H1 (cell line): ENCODE data around the gene GALNTL6. TPM values are rescaled to one million over a fixed set of nuclear protein-coding genes. Genes with fewer than 3 reads are reported as not detected.

ENCODE experiments used
- CTCF ChIA-PET: fragments of 300-600 bp; sonication (Branson Sonifier 250); formaldehyde crosslinking; loops from one replicate; lab custom pipeline; 2021; ENCODE audit not compliant: partially characterized antibody; lab: Charles Lee
- POLR2A ChIA-PET: fragments of 300-600 bp; sonication (Branson Sonifier 250); formaldehyde crosslinking; loops from one replicate; lab custom pipeline; 2021; ENCODE audit warnings: inconsistent platforms; ENCODE audit not compliant: partially characterized antibody; lab: Charles Lee
- DNase-seq, 2 experiments: peaks; one replicate each; pipeline versions ENCODE4 v3.0.0 to v3.0.0-alpha.2; 2010 to 2022; ENCODE audit warnings: low spot score in 2 of 2, low read depth in 1 of 2, mixed read lengths in 1 of 2
- FAIRE-seq: peaks from 2 replicates; lab custom pipeline; 2011; peaks lifted over from hg19 to GRCh38; lab: Jason Lieb, UNC
- H2AFZ ChIP-seq: 2 replicates; pipeline ENCODE4 v1.8.1; 2012; ENCODE audit warnings: low read length, inconsistent platforms
- H2AK5ac ChIP-seq: 2 replicates; pipeline ENCODE4 v1.6.1; 2013; ENCODE audit warnings: low read depth, low read length
- H2BK120ac ChIP-seq: replicated peaks from 2 replicates; pipeline ENCODE3; 2013; ENCODE audit warnings: low read depth, low read length, inconsistent platforms
- H2BK12ac ChIP-seq: 2 replicates; pipeline ENCODE4 v1.6.1; 2013; ENCODE audit warnings: low read depth, low read length
- H2BK15ac ChIP-seq: 2 replicates; pipeline ENCODE4 v1.6.1; 2013; ENCODE audit warnings: low read length
- H2BK20ac ChIP-seq: 2 replicates; pipeline ENCODE4 v1.6.1; 2013; ENCODE audit warnings: low read length
- H2BK5ac ChIP-seq: 2 replicates; pipeline ENCODE4 v1.6.1; 2013; ENCODE audit warnings: low read depth, low read length
- H3K14ac ChIP-seq: 2 replicates; pipeline ENCODE4 v1.6.1; 2013; ENCODE audit warnings: inconsistent platforms; ENCODE audit not compliant: insufficient read length
- H3K18ac ChIP-seq: 2 replicates; pipeline ENCODE4 v1.6.1; 2013; ENCODE audit warnings: low read length; ENCODE audit errors: extremely low read depth
- H3K23ac ChIP-seq: 2 replicates; pipeline ENCODE4 v1.6.1; 2013; ENCODE audit warnings: inconsistent platforms; ENCODE audit not compliant: insufficient read length
- H3K23me2 ChIP-seq: 2 replicates; pipeline ENCODE4 v1.6.1; 2013; ENCODE audit warnings: low read depth, low read length
- H3K27ac ChIP-seq: 2 replicates; pipeline ENCODE4 v1.6.1; 2011; ENCODE audit warnings: low read depth, low read length, inconsistent platforms
- H3K27me3 ChIP-seq, 4 experiments: replicated peaks in 1 of 4; 1 replicate in 1 of 4; 2 replicates in 3 of 4; pipeline versions ENCODE4 v1.6.1 to v1.8.1; 2011 to 2013; ENCODE audit warnings: low read length in 3 of 4, mild to moderate bottlenecking in 3 of 4, inconsistent platforms in 2 of 4, mixed read lengths in 2 of 4, moderate library complexity in 1 of 4; ENCODE audit not compliant: control insufficient read depth in 3 of 4, insufficient read depth in 3 of 4; ENCODE audit errors: extremely low read depth in 1 of 4
- H3K36me3 ChIP-seq, 4 experiments: 2 replicates each; pipeline versions ENCODE4 v1.6.1 to v1.8.1; 2011 to 2013; ENCODE audit warnings: mild to moderate bottlenecking in 4 of 4, low read length in 3 of 4, moderate library complexity in 2 of 4, control low read depth in 1 of 4, inconsistent platforms in 1 of 4; ENCODE audit not compliant: insufficient read depth in 4 of 4, control insufficient read depth in 2 of 4
- H3K4ac ChIP-seq: replicated peaks from 2 replicates; pipeline ENCODE3; 2013; ENCODE audit warnings: low read length, low read depth, mixed read lengths, inconsistent platforms; ENCODE audit not compliant: insufficient read length
- H3K4me1 ChIP-seq, 4 experiments: replicated peaks in 1 of 4; 1 replicate in 1 of 4; 2 replicates in 3 of 4; pipeline versions ENCODE4 v1.6.1 to v1.8.1; 2011 to 2013; ENCODE audit warnings: low read length in 3 of 4, inconsistent platforms in 2 of 4, mixed read lengths in 1 of 4; ENCODE audit not compliant: insufficient read depth in 4 of 4, control insufficient read depth in 3 of 4
- H3K4me2 ChIP-seq, 2 experiments: 2 replicates each; pipeline versions ENCODE4 v1.6.1 to v1.8.1; 2011 to 2013; ENCODE audit warnings: low read depth in 2 of 2, low read length in 2 of 2, control low read depth in 1 of 2, inconsistent platforms in 1 of 2, mild to moderate bottlenecking in 1 of 2; ENCODE audit not compliant: insufficient read depth in 1 of 2
- H3K4me3 ChIP-seq, 4 experiments: fragments of 200-600, 300-600 bp in 1 of 4; sonication (generic), shearing (Covaris generic), sonication (Bioruptor Twin) in 1 of 4; 2 replicates each; pipeline versions ENCODE4 v1.5.1 to v1.8.1; 2011 to 2016; ENCODE audit warnings: low read length in 4 of 4, low read depth in 3 of 4, control low read depth in 2 of 4, inconsistent platforms in 2 of 4, mild to moderate bottlenecking in 2 of 4, mixed read lengths in 1 of 4, moderate library complexity in 1 of 4; ENCODE audit not compliant: insufficient read depth in 2 of 4; ENCODE audit errors: extremely low read depth in 1 of 4
- H3K56ac ChIP-seq: replicated peaks from 2 replicates; pipeline ENCODE3; 2013; ENCODE audit warnings: low read depth, mild to moderate bottlenecking, mixed read lengths, low read length, inconsistent platforms; ENCODE audit not compliant: insufficient read length
- H3K79me1 ChIP-seq: 2 replicates; pipeline ENCODE4 v1.6.1; 2013; ENCODE audit warnings: low read depth, low read length, control low read depth
- H3K79me2 ChIP-seq, 2 experiments: 2 replicates each; pipeline versions ENCODE4 v1.6.1 to v1.8.1; 2012 to 2013; ENCODE audit warnings: low read length in 2 of 2, mild to moderate bottlenecking in 2 of 2, inconsistent platforms in 1 of 2; ENCODE audit not compliant: insufficient read depth in 2 of 2, control insufficient read depth in 1 of 2
- H3K9ac ChIP-seq, 4 experiments: replicated peaks in 1 of 4; 1 replicate in 1 of 4; 2 replicates in 3 of 4; pipeline versions ENCODE4 v1.6.1 to v1.8.1; 2011 to 2013; ENCODE audit warnings: low read depth in 3 of 4, low read length in 3 of 4, control low read depth in 2 of 4, mild to moderate bottlenecking in 2 of 4, moderate library complexity in 2 of 4, inconsistent platforms in 1 of 4; ENCODE audit errors: extremely low read depth in 1 of 4
- H3K9me3 ChIP-seq, 2 experiments: 2 replicates each; pipeline versions ENCODE4 v1.6.1 to v1.8.1; 2012 to 2013; ENCODE audit warnings: mild to moderate bottlenecking in 2 of 2, moderate library complexity in 2 of 2, control low read depth in 1 of 2, inconsistent platforms in 1 of 2, low read depth in 1 of 2, low read length in 1 of 2, mixed read lengths in 1 of 2; ENCODE audit not compliant: insufficient read depth in 2 of 2
- H4K20me1 ChIP-seq, 2 experiments: replicated peaks in 1 of 2; 2 replicates each; pipeline versions ENCODE3 to v1.8.1; 2011 to 2013; ENCODE audit warnings: inconsistent platforms in 2 of 2, low read length in 2 of 2, mild to moderate bottlenecking in 1 of 2; ENCODE audit not compliant: insufficient read depth in 2 of 2, control insufficient read depth in 1 of 2
- H4K5ac ChIP-seq: 2 replicates; pipeline ENCODE4 v1.6.1; 2013; ENCODE audit warnings: low read length, low read depth, mixed read lengths, inconsistent platforms; ENCODE audit not compliant: insufficient read length
- H4K8ac ChIP-seq: 2 replicates; pipeline ENCODE4 v1.8.0; 2013; ENCODE audit warnings: mild to moderate bottlenecking, moderate library complexity, low read length, inconsistent platforms; ENCODE audit not compliant: insufficient read depth; ENCODE audit errors: extremely low read depth
- H4K91ac ChIP-seq: replicated peaks from 2 replicates; pipeline ENCODE3; 2013; ENCODE audit warnings: low read length, mixed read lengths, inconsistent platforms; ENCODE audit not compliant: insufficient read length
- ASH2L ChIP-seq: fragments of 200-600, 300-600 bp; sonication (generic); IDR thresholded peaks from one replicate; pipeline ENCODE4 v1.7.1; 2017; ENCODE audit warnings: low read length
- CBX8 ChIP-seq: fragments of 300-800, 300-1000 bp; sonication (generic); IDR thresholded peaks from 2 replicates; pipeline ENCODE4 v1.7.1; 2016; ENCODE audit warnings: low read depth, low read length, borderline replicate concordance
- CHD1 ChIP-seq: IDR thresholded peaks from 2 replicates; pipeline ENCODE4 v1.6.1; 2012; ENCODE audit warnings: low read depth, low read length, improper control_type of control experiment
- EGR1 ChIP-seq: IDR thresholded peaks from 2 replicates; pipeline ENCODE4 v1.6.1; 2011; ENCODE audit warnings: low read depth, low read length, borderline replicate concordance
- FOSL1 ChIP-seq: IDR thresholded peaks from 2 replicates; pipeline ENCODE4 v1.6.1; 2011; ENCODE audit warnings: mild to moderate bottlenecking, low read depth, low read length, moderate library complexity; ENCODE audit not compliant: insufficient read depth
- GTF2F1 ChIP-seq: IDR thresholded peaks from 2 replicates; pipeline ENCODE4 v1.6.1; 2012; ENCODE audit warnings: low read depth, low read length, improper control_type of control experiment, borderline replicate concordance
- HDAC6 ChIP-seq: IDR thresholded peaks from one replicate; pipeline ENCODE4 v1.7.1; 2012; ENCODE audit warnings: low read depth, mild to moderate bottlenecking, inconsistent platforms, low read length, moderate library complexity
- POLR2A ChIP-seq, 2 experiments: IDR thresholded peaks; 1 replicate in 1 of 2; 2 replicates in 1 of 2; pipeline ENCODE4 v1.6.1; 2011; ENCODE audit warnings: low read depth in 2 of 2, low read length in 2 of 2, mild to moderate bottlenecking in 2 of 2; ENCODE audit errors: control extremely low read depth in 1 of 2
- RBBP5 ChIP-seq: IDR thresholded peaks from 2 replicates; pipeline ENCODE4 v1.7.1; 2012; ENCODE audit warnings: low read depth, mild to moderate bottlenecking, inconsistent platforms, low read length, moderate library complexity, borderline replicate concordance
- RFX5 ChIP-seq: IDR thresholded peaks from 2 replicates; pipeline ENCODE4 v1.6.1; 2011; ENCODE audit warnings: low read depth, low read length, improper control_type of control experiment, borderline replicate concordance
- RXRA ChIP-seq: IDR thresholded peaks from 2 replicates; pipeline ENCODE4 v1.6.1; 2011; ENCODE audit warnings: low read depth, mild to moderate bottlenecking, low read length, moderate library complexity; ENCODE audit not compliant: insufficient read depth
- SAP30 ChIP-seq: fragments of 300-600 bp; sonication (generic); IDR thresholded peaks from 2 replicates; pipeline ENCODE4 v1.7.1; 2012; ENCODE audit warnings: low read length, moderate library complexity, mild to moderate bottlenecking, inconsistent platforms; ENCODE audit not compliant: insufficient read depth, insufficient replicate concordance
- SIRT6 ChIP-seq: IDR thresholded peaks from one replicate; pipeline ENCODE4 v1.7.1; 2012; ENCODE audit warnings: low read length, inconsistent platforms
- SIX5 ChIP-seq: IDR thresholded peaks from 2 replicates; pipeline ENCODE4 v1.6.1; 2011; ENCODE audit warnings: mild to moderate bottlenecking, low read depth, low read length
- SP1 ChIP-seq: IDR thresholded peaks from 2 replicates; pipeline ENCODE4 v1.6.1; 2011; ENCODE audit warnings: low read depth, low read length
- SP2 ChIP-seq: IDR thresholded peaks from 2 replicates; pipeline ENCODE4 v1.6.1; 2012; ENCODE audit warnings: mild to moderate bottlenecking, low read length, inconsistent platforms
- WGBS, 2 experiments: shearing (Covaris generic) in 1 of 2; methylation state at CpG; one replicate each; pipeline versions ENCODE4 v1.1.6 to v1.1.7; 2013 to 2015; ENCODE audit warnings: low lambda C conversion rate in 2 of 2, mixed read lengths in 2 of 2, inconsistent platforms in 1 of 2, low coverage in 1 of 2, missing lambda C conversion rate in 1 of 2; ENCODE audit not compliant: insufficient replicate concordance in 2 of 2, insufficient coverage in 1 of 2, insufficient read length in 1 of 2; ENCODE audit errors: extremely low coverage in 1 of 2, missing lambda C conversion rate in 1 of 2; 5-methylcytosine and 5-hydroxymethylcytosine counted together
- polyA plus RNA-seq, 7 experiments: library from polyadenylated mRNA; depleted of rRNA in 3 of 7; stranded (reverse) in 5 of 7; unstranded in 2 of 7; fragments of >200 nt in 5 of 7; fragments of 200-250 nt in 2 of 7; gene quantifications; 1 replicate in 5 of 7; 2 replicates in 1 of 7; 4 replicates in 1 of 7; pipeline versions ENCODE4 v1.2.1 to v1.2.3, GENCODE V29; 2011 to 2013; ENCODE audit warnings: missing spikeins in 2 of 7, mixed read lengths in 2 of 7
- total RNA-seq: library from RNA; stranded (reverse); fragmentation: NEBNext Ultra II Directional; extraction: Animal tissue kit (Norgen Biotek cat#: 25700); gene quantifications from 2 replicates; pipeline ENCODE4 v1.2.1, GENCODE V29; 2021

The GALNTL6 gene
- total and polyA plus RNA-seq, 2 of the 8 experiments (the other 6 are each of a cell fraction or from before 2014, with no cell fraction given): 0.03 to 0.32 TPM

DNA sequence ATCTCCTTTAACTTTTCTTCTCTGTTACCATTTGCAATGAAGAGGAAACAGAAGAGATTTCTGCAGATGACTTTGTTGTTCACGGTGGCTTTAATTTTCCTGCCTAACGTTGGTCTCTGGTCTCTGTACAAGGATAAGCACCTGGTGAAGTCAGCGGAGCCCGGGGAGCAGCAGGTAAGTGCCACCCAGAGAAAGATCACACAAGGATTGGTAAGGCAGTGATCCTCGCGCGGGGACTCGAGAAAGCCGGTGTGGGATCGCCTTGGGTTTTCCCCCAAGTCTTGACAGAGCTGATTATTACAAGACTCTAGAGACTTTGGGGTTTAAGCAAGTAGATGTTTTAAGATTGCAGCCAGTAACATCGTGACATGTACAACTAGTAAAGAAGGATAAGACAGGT is 1.3 kb downstream of the GALNTL6 start:
- H3K23me2 ChIP-seq: peaks cover 19% of the 10 kb centered on the region
- no peak overlapping the region for H3K56ac ChIP-seq
- no peak overlapping the region for H2BK5ac ChIP-seq
- H3K27me3 ChIP-seq: peaks cover 15 to 40% (median 34%) of the 10 kb centered on the region in 4 experiments
- no peaks in the 10 kb centered on the region for H3K79me2 ChIP-seq
- peak overlapping the region; percentile 94 to 99; a peak in 2 of 4 replicates for H3K4me2 ChIP-seq
- H2BK12ac ChIP-seq: no peak overlapping the region
- no peaks in the 10 kb centered on the region for H4K20me1 ChIP-seq
- no peak for DNase-seq
- CTCF ChIA-PET: interaction anchor here (1.2 to 1.6 kb wide), 2 partner anchors 11 to 21 kb away, joined by 3 to 5 read pairs; no protein-coding TSS in a partner anchor
- H3K79me1 ChIP-seq: no peaks in the 10 kb centered on the region
- H4K5ac ChIP-seq: no peak overlapping the region
- no peak for FAIRE-seq
- H3K4me3 ChIP-seq: peak overlapping the region in 1 of 4 experiments; percentile 64; a peak in 1 of 8 replicates
- POLR2A ChIA-PET: no interaction called here
- no peak overlapping the region for H2AK5ac ChIP-seq
- H3K9ac ChIP-seq: no peak overlapping the region
- H3K4me1 ChIP-seq: peaks cover 2 to 10% (median 4%) of the 10 kb centered on the region in 4 experiments; a peak in 6 of 7 replicates
- no peak overlapping the region for H3K4ac ChIP-seq
- H3K9me3 ChIP-seq: no peaks in the 10 kb centered on the region
- 58% methylated on average over 11 of the region's 11 CpGs; no CpG with 5 or more reads in 1 of the 2 experiments for WGBS, 2 experiments
- H3K36me3 ChIP-seq: no peaks in the 10 kb centered on the region
- no peak overlapping the region for H3K23ac ChIP-seq
- no peak overlapping the region for H3K18ac ChIP-seq
- no peak overlapping the region for H3K27ac ChIP-seq
- H2BK20ac ChIP-seq: no peak overlapping the region
- H3K14ac ChIP-seq: no peak overlapping the region
- H2AFZ ChIP-seq: no peak overlapping the region
- no peak overlapping the region for H2BK120ac ChIP-seq
- no peak overlapping the region for H4K91ac ChIP-seq
- no peak overlapping the region for H4K8ac ChIP-seq
- H2BK15ac ChIP-seq: no peak overlapping the region
- TF ChIP-seq GTF2F1 (no peak), FOSL1 (no peak), EGR1 (no peak), CHD1 (no peak), ASH2L (no peak), SIX5 (no peak), RFX5 (no peak), POLR2A (IDR thresholded peaks at IDR 0.05; ENCODE audit: control extremely low read depth in 1 of 2, low read depth in 2 of 2, low read length in 2 of 2) (no peak), CBX8 (no peak), SP1 (no peak), SIRT6 (no peak), RBBP5 (no peak), RXRA (no peak), HDAC6 (no peak), SP2 (no peak), SAP30 (no peak)
